Hepatocyte (in vitro differentiated cells): ENCODE data around the gene LPP.

Source experiments
- CTCF ChIP-seq: fragments of 200-600 bp; sonication (generic); IDR thresholded peaks from 2 replicates; pipeline ENCODE4 v1.5.1; 2016; ENCODE audit warnings: antibody characterized with exemption, mild to moderate bottlenecking; ENCODE audit not compliant: poor library complexity
- EZH2 ChIP-seq: fragments of 200-600 bp; sonication (generic); IDR thresholded peaks from 2 replicates; pipeline ENCODE4 v1.6.1; 2016; ENCODE audit warnings: antibody characterized with exemption, mild to moderate bottlenecking, borderline replicate concordance

- TF ChIP-seq EZH2 (no peak), CTCF (peak; percentile 23)
These were observed 533.4 kb downstream of the LPP start for GRCh38 chr3:188687389-188687788.
